Activated naive CD4-positive, alpha-beta T cell treated with anti-CD3 and anti-CD28 coated beads, Interleukin-2, amount 10 ng/mL, durations not matched to agents 7 days and 5 days (primary cell): ENCODE data around the gene RAET1G.

Experiments used
- CTCF ChIA-PET: fragments of 350-600 bp; sonication (Branson Sonifier 250); formaldehyde crosslinking; loops from one replicate; lab custom pipeline; 2021; ENCODE audit warnings: antibody characterized with exemption; lab: Charles Lee
- DNase-seq: peaks from one replicate; pipeline ENCODE4 v3.0.0-alpha.2; 2020
- H3K27ac Mint-ChIP-seq: one replicate; pipeline ENCODE4 v1.8.0; 2021; ENCODE audit warnings: mild to moderate bottlenecking, moderate library complexity, mixed read lengths
- H3K27me3 Mint-ChIP-seq: one replicate; pipeline ENCODE4 v1.8.0; 2021; ENCODE audit warnings: mild to moderate bottlenecking, mixed read lengths
- H3K36me3 Mint-ChIP-seq: one replicate; pipeline ENCODE4 v1.8.0; 2021; ENCODE audit warnings: mixed read lengths
- H3K4me1 Mint-ChIP-seq: one replicate; pipeline ENCODE4 v1.8.0; 2021; ENCODE audit warnings: mixed read lengths
- H3K4me3 Mint-ChIP-seq: one replicate; pipeline ENCODE4 v1.8.0; 2021; ENCODE audit warnings: mild to moderate bottlenecking, moderate library complexity, mixed read lengths
- H3K9me3 Mint-ChIP-seq: one replicate; pipeline ENCODE4 v1.8.0; 2021; ENCODE audit warnings: mixed read lengths

Gene RAET1G

GRCh38 chr6:149906405-149906804 is 16.5 kb downstream of the RAET1G start:
- Mint-ChIP-seq H3K36me3 (no peaks in the 10 kb centered on the region), H3K27me3 (peaks cover 45% of the 10 kb centered on the region), H3K27ac (no peak overlapping the region), H3K4me3 (no peak overlapping the region), H3K4me1 (no peaks in the 10 kb centered on the region), H3K9me3 (peaks cover 10% of the 10 kb centered on the region)
- no peak for DNase-seq
- CTCF ChIA-PET = interaction anchor here (0.8 kb wide), 1 partner anchor 67 kb away, joined by 3 read pairs; no protein-coding TSS in a partner anchor

- H3K36me3 Mint-ChIP-seq = no peaks in the 10 kb centered on the region
- H3K27me3 Mint-ChIP-seq = peaks cover 48% of the 10 kb centered on the region
- no peak for DNase-seq
Measured at GRCh38 chr6:149905911-149906371, 17.0 kb downstream of the RAET1G start.

DNA sequence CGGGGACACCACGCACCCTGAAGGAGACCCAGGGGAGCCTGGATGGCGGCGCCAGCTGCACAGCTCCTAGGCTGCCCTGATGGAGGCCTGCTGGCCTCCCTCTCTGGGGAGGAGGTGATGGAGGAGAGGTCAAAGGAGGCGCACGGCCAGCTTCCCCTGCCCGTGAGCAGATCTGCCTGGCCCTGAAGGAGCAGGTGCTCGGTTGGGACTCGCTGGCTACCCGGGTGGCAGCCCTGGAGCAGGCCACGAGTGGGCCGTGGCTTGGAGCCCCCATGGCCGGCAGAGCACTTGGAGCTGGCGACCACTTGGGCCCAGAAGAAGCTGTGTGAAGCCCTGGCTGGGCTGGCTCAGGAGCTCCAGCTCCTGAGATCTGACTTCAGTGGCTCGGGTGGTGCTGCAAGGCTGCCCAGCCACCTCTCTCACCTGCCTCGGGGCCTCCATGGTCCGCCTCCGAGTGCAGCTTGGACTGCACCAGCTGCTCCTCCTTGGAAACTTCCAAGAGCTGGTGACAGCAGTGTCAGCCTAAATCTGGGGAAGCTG is 17.5 kb downstream of the RAET1G start:
- Mint-ChIP-seq H3K27ac (no peak overlapping the region), H3K36me3 (no peaks in the 10 kb centered on the region), H3K4me1 (no peaks in the 10 kb centered on the region), H3K27me3 (peaks cover 50% of the 10 kb centered on the region), H3K4me3 (no peak overlapping the region), H3K9me3 (peaks cover 10% of the 10 kb centered on the region)
- CTCF ChIA-PET = interaction anchor here (0.6 kb wide), 1 partner anchor 23 kb away, joined by 3 read pairs; no protein-coding TSS in a partner anchor
- DNase-seq = no peak

More at GRCh38 chr6:149905911-149906371, 17.0 kb downstream of the RAET1G start:
- Mint-ChIP-seq H3K9me3 (peaks cover 10% of the 10 kb centered on the region), H3K27ac (no peak overlapping the region), H3K4me1 (no peaks in the 10 kb centered on the region), H3K4me3 (no peak overlapping the region)
- CTCF ChIA-PET = no interaction called here

GRCh38 chr6:149904661-149905370 is 18.1 kb downstream of the RAET1G start:
- CTCF ChIA-PET = interaction anchor here (0.6 kb wide), 1 partner anchor 22 kb away, joined by 3 read pairs; no protein-coding TSS in a partner anchor
- DNase-seq = no peak
- H3K4me1 Mint-ChIP-seq = no peaks in the 10 kb centered on the region
- H3K36me3 Mint-ChIP-seq = no peaks in the 10 kb centered on the region
- H3K9me3 Mint-ChIP-seq = peaks cover 10% of the 10 kb centered on the region
- peaks cover 49% of the 10 kb centered on the region for H3K27me3 Mint-ChIP-seq
- no peak overlapping the region for H3K27ac Mint-ChIP-seq
- no peak overlapping the region for H3K4me3 Mint-ChIP-seq

DNA sequence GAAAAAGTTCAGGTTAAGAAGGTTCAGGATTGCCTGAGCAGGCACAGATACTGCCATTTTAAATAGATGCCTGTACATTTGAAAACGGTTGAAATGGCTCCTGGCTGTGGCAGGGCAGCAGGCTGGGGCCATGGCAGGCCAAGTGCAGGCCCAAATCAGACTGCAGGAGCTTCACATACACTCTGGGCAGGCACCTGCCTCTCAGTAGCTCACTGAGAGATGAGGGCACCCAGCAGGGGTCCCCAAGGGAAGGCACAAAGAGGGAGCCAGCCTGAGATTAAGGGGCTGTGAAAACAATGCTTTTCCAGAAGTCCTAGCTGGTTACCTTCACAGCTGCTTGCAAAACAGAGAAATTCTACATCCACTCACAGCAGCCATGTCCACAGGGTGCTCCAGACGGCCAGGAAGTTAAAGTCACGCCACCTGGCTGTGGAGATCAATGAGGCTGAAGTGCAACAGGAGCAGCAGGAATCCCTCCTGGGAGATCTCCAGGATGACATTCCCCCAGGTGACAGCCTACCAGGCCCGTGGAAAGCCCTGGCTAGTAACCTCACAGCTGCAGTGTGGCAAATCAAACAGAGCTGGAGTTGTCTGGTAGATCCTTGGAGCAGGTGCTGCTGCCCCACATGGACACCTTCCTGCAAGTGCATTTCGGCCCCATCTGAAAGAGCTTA is 18.8 kb downstream of the RAET1G start:
- H3K9me3 Mint-ChIP-seq = peaks cover 10% of the 10 kb centered on the region
- H3K27ac Mint-ChIP-seq = no peak overlapping the region
- CTCF ChIA-PET = no interaction called here
- H3K36me3 Mint-ChIP-seq = no peaks in the 10 kb centered on the region
- no peak for DNase-seq
- H3K27me3 Mint-ChIP-seq = peaks cover 47% of the 10 kb centered on the region
- H3K4me1 Mint-ChIP-seq = no peaks in the 10 kb centered on the region
- no peak overlapping the region for H3K4me3 Mint-ChIP-seq

DNA sequence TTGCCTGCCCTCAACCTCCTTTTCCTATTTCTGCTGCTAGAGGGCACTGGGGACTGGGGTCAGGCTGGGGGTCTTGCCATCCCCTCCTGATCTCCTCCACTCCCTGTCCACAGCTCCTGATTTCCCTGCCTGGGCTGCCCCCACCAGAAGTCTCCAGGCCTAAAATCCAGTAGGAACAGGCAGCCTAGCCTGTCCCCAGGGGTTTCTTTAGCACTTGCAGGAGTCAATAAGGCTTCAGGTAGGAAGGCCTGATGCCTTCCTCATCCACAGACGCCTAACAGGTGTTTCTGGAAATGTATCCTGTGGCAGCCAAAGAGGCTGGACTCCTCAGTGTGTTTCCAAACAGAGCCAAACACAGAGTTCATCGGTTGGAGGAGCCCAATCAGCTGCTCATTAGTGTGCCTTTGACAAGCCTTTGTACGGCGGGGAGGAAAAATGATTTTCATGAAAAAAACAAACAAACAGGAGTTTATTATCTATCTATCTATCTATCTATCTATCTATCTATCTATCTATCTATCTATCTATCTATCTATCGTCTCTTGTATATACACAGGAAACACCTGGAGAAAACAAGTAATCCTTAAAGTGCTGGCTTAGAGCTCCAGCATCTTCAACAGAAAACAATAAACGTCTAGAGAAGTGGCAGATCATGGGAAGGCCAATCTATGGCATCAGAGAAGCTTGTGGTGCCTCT is 21.3 kb downstream of the RAET1G start:
- peaks cover 2% of the 10 kb centered on the region for H3K4me1 Mint-ChIP-seq
- H3K36me3 Mint-ChIP-seq = no peaks in the 10 kb centered on the region
- peaks cover 55% of the 10 kb centered on the region for H3K27me3 Mint-ChIP-seq
- DNase-seq = no peak
- H3K4me3 Mint-ChIP-seq = no peak overlapping the region
- H3K9me3 Mint-ChIP-seq = no peaks in the 10 kb centered on the region
- no peak overlapping the region for H3K27ac Mint-ChIP-seq
- CTCF ChIA-PET = no interaction called here

- Mint-ChIP-seq H3K4me3 (no peak overlapping the region), H3K27me3 (peaks cover 50% of the 10 kb centered on the region), H3K27ac (no peak overlapping the region), H3K36me3 (no peaks in the 10 kb centered on the region), H3K4me1 (peaks cover 10% of the 10 kb centered on the region), H3K9me3 (no peaks in the 10 kb centered on the region)
- DNase-seq = no peak
- CTCF ChIA-PET = no interaction called here
Measured at GRCh38 chr6:149900620-149901443, 22.1 kb downstream of the RAET1G start.

GRCh38 chr6:149899926-149900619 is 22.8 kb downstream of the RAET1G start:
- peaks cover 16% of the 10 kb centered on the region for H3K4me1 Mint-ChIP-seq
- H3K4me3 Mint-ChIP-seq = no peak overlapping the region
- H3K27me3 Mint-ChIP-seq = peaks cover 47% of the 10 kb centered on the region
- CTCF ChIA-PET = no interaction called here
- H3K36me3 Mint-ChIP-seq = no peaks in the 10 kb centered on the region
- DNase-seq = no peak
- H3K9me3 Mint-ChIP-seq = no peaks in the 10 kb centered on the region
- H3K27ac Mint-ChIP-seq = no peak overlapping the region

GRCh38 chr6:149899486-149899885 is 23.4 kb downstream of the RAET1G start:
- Mint-ChIP-seq H3K27ac (no peak overlapping the region), H3K36me3 (no peaks in the 10 kb centered on the region), H3K4me1 (peaks cover 17% of the 10 kb centered on the region), H3K9me3 (no peaks in the 10 kb centered on the region), H3K4me3 (no peak overlapping the region), H3K27me3 (peaks cover 51% of the 10 kb centered on the region)
- CTCF ChIA-PET = no interaction called here
- no peak for DNase-seq

DNA sequence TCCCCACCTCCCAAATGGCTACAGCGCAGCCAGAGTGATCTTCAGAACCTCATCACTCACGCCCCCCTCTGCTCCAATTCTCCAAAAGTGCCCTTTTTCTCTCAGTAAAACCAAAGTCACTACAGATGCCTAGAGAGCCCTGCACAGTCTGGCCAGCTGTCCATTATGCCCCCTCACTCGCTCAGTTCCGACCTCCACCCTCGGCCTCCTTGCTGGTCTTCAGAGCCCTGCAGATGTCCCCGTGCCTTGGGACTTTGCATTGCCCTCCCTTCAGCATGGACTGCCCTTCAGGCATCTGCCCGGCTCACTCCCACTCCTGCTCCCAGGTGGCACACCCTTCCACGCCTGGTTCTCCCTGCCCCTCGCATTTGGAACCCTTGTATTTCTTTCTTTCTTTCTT is 24.0 kb downstream of the RAET1G start:
- DNase-seq = no peak
- Mint-ChIP-seq H3K4me3 (no peak overlapping the region), H3K4me1 (peaks cover 17% of the 10 kb centered on the region), H3K27me3 (peaks cover 46% of the 10 kb centered on the region), H3K9me3 (no peaks in the 10 kb centered on the region), H3K27ac (no peak overlapping the region), H3K36me3 (no peaks in the 10 kb centered on the region)
- CTCF ChIA-PET = interaction anchor here (1.1 kb wide), 1 partner anchor 59 kb away, joined by 4 read pairs; no protein-coding TSS in a partner anchor

GRCh38 chr6:149897855-149898744 is 24.8 kb downstream of the RAET1G start, which contains the start of gene RAET1E:
Gene RAET1E, minus strand, starts transcription at chr6:149898113. Its CDS starts 7,212 bp downstream, at chr6:149890901.
- Mint-ChIP-seq H3K4me1 (peaks cover 17% of the 10 kb centered on the region), H3K27me3 (peaks cover 38% of the 10 kb centered on the region), H3K27ac (no peak within 1 kb of the TSS), H3K9me3 (no peaks in the 10 kb centered on the region), H3K36me3 (no peaks in the 10 kb centered on the region), H3K4me3 (no peak within 1 kb of the TSS)
- CTCF ChIA-PET = interaction anchor here (1.1 kb wide), 1 partner anchor 58 kb away, joined by 4 read pairs; no protein-coding TSS in a partner anchor
- DNase-seq = no peak

- DNase-seq = no peak
- Mint-ChIP-seq H3K27ac (no peak overlapping the region), H3K4me1 (peaks cover 17% of the 10 kb centered on the region), H3K27me3 (peaks cover 38% of the 10 kb centered on the region), H3K4me3 (no peak overlapping the region), H3K9me3 (no peaks in the 10 kb centered on the region), H3K36me3 (no peaks in the 10 kb centered on the region)
- CTCF ChIA-PET = interaction anchor here (0.9 kb wide), 1 partner anchor 61 kb away, joined by 3 read pairs; no protein-coding TSS in a partner anchor
Measured at GRCh38 chr6:149897015-149897697, 25.8 kb downstream of the RAET1G start.
